GM18951 (cell line): ENCODE data around the gene NOC4L.

Experiments used
- POLR2A ChIP-seq: IDR thresholded peaks from 4 replicates; pipeline ENCODE4 v1.6.1; 2011; ENCODE audit warnings: mild to moderate bottlenecking; ENCODE audit not compliant: insufficient read length, insufficient read depth; ENCODE audit errors: extremely low read depth
- in situ Hi-C: fragments of 300-500 bp; cut with MboI; formaldehyde crosslinking; loops from one replicate; pipeline ENCODE4 v1.12.0; 2022; ENCODE audit warnings: low sequenced_read_pairs, mixed read lengths, inconsistent platforms; ENCODE audit not compliant: unreplicated experiment

The NOC4L gene

GRCh38 chr12:132153501-132154340, 9.5 kb downstream of the NOC4L start:
- in situ Hi-C loops = no loop called here
- TF ChIP-seq POLR2A = no peak

GRCh38 chr12:132154341-132154761, 10.1 kb downstream of the NOC4L start:
- TF ChIP-seq POLR2A = no peak
- in situ Hi-C loops = no loop called here

GRCh38 chr12:132154941-132155770, 10.9 kb downstream of the NOC4L start:
- in situ Hi-C loops = no loop called here

GRCh38 chr12:132155771-132156572, 11.7 kb downstream of the NOC4L start:
- in situ Hi-C loops = no loop called here
- TF ChIP-seq POLR2A = no peak

More at GRCh38 chr12:132154941-132155770, 10.9 kb downstream of the NOC4L start:
- no peak for TF ChIP-seq POLR2A

GRCh38 chr12:132156573-132157325, 12.5 kb downstream of the NOC4L start:
- TF ChIP-seq POLR2A = no peak
- in situ Hi-C loops = no loop called here

- in situ Hi-C loops = no loop called here
- TF ChIP-seq POLR2A = no peak
These were observed 13.6 kb downstream of the NOC4L start for GRCh38 chr12:132157733-132158409.

GRCh38 chr12:132158677-132159554, 14.7 kb downstream of the NOC4L start:
- in situ Hi-C loops = no loop called here

GRCh38 chr12:132159555-132160003, 15.3 kb downstream of the NOC4L start:
- no peak for TF ChIP-seq POLR2A
- in situ Hi-C loops = no loop called here

More at GRCh38 chr12:132158677-132159554, 14.7 kb downstream of the NOC4L start:
- TF ChIP-seq POLR2A = no peak

- no peak for TF ChIP-seq POLR2A
- in situ Hi-C loops = no loop called here
These were observed 15.8 kb downstream of the NOC4L start for GRCh38 chr12:132160016-132160415.

- in situ Hi-C loops = no loop called here
- TF ChIP-seq POLR2A = no peak
These were observed 16.4 kb downstream of the NOC4L start for GRCh38 chr12:132160601-132161035.

GRCh38 chr12:132161036-132161781, 17.0 kb downstream of the NOC4L start:
- TF ChIP-seq POLR2A = no peak
- in situ Hi-C loops = no loop called here
